Superior temporal gyrus (tissue), 1 donor: ENCODE measurements around the gene TALDO1.

ENCODE experiments used
- DNase-seq: peaks from one replicate; pipeline ENCODE4 v3.0.0-alpha.2; 2016; ENCODE audit errors: extremely low spot score

The TALDO1 gene

GRCh38 chr11:714436-714835 lies 32.8 kb upstream of the TALDO1 start:
- DNase-seq: no peak

- no peak for DNase-seq
Observed at GRCh38 chr11:719214-720016, 27.8 kb upstream of the TALDO1 start.

GRCh38 chr11:720017-720641 lies 27.1 kb upstream of the TALDO1 start:
- no peak for DNase-seq

GRCh38 chr11:720642-721246 lies 26.5 kb upstream of the TALDO1 start:
- no peak for DNase-seq

GRCh38 chr11:721247-721740 lies 26.0 kb upstream of the TALDO1 start:
- no peak for DNase-seq

GRCh38 chr11:721741-722345 lies 25.4 kb upstream of the TALDO1 start:
- no peak for DNase-seq

GRCh38 chr11:722346-722811 lies 24.9 kb upstream of the TALDO1 start:
- DNase-seq: no peak

- DNase-seq: peak; percentile 80
Observed at GRCh38 chr11:723120-723883, 24.0 kb upstream of the TALDO1 start.

- DNase-seq: no peak
Observed at GRCh38 chr11:724049-724777, 23.1 kb upstream of the TALDO1 start.

- DNase-seq: no peak
Observed at GRCh38 chr11:724778-725386, 22.4 kb upstream of the TALDO1 start.

- DNase-seq: no peak
Observed at GRCh38 chr11:725624-726202, 21.6 kb upstream of the TALDO1 start.

GRCh38 chr11:726278-727220 lies 20.7 kb upstream of the TALDO1 start:
- DNase-seq: no peak

GRCh38 chr11:727281-727701 lies 20.0 kb upstream of the TALDO1 start:
- no peak for DNase-seq

- peak; percentile 82 for DNase-seq
Observed at GRCh38 chr11:727859-728748, 19.2 kb upstream of the TALDO1 start.

GRCh38 chr11:728901-729491 lies 18.3 kb upstream of the TALDO1 start:
- DNase-seq: no peak

GRCh38 chr11:729492-730074 lies 17.7 kb upstream of the TALDO1 start:
- DNase-seq: peak; percentile 92

- no peak for DNase-seq
Observed at GRCh38 chr11:733072-733471, 14.2 kb upstream of the TALDO1 start.
